GM19324 (cell line): ENCODE measurements around the gene PDILT.

Experiments used
- ATAC-seq: cut with Tn5 transposase; IDR thresholded peaks from one replicate; pipeline ENCODE4 v1.9.1; 2021; ENCODE audit warnings: mild to moderate bottlenecking, moderate library complexity; ENCODE audit not compliant: unreplicated experiment, low FRiP score

Gene PDILT

DNA sequence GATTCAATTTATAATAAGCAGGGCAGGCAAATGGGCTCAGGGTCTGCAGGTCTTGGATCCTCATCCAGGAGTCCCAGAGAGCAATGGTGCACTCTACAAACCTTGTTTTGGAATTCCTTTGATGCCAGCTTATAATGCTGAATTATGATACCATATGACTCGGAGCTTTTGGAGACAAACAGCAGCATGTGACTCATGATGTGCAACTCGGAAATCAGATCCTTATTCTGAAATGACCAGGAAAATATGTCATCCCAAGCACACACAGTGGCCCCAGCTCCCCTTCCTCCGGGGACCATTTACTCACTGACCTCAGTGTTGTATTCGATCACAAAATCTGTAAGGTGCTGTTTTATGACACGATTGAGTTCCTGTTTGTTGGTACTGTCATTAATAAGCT, 31.8 kb downstream of the PDILT start:
- ATAC-seq = no peak

GRCh38 chr16:20369452-20370054, 35.0 kb downstream of the PDILT start:
- no peak for ATAC-seq

DNA sequence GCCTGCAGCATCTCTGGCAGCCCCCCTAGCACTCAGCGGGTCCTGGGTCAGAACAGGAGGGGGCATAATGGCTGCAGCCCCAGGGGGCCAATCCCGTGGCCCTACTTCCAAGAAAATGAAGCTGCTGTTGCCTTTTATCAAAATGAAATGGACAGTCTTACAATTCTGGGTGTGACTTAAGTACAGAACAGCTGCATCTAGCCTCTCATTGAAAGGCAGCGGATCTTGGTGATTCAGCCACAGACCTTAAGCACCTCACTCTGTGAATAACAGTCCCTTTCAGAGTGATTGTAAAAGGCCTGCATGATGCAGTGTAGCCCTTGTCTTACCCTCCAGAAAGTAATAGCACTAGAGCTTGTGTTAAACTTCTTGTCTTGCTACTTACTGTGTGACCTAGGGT, 40.5 kb downstream of the PDILT start:
- ATAC-seq = no peak

DNA sequence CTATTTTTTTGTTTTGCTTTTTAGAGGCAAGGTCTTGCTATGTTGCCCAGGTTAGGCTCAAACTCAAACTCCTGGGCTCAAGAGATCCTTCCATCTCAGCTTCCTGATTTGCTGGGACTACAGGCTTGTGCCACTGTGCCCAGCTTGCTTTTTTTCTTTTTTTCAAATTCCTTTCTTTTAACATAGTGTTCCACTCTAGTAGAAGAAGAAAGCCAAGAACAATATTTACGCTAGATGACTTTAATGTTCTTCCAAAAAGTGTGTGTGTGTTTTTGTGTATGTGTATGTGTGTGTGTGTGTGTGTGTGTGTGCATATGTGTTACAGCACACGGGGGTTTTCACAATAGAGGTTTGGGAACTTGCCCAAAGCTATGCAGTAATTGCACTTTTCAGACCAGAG, 41.3 kb downstream of the PDILT start:
- no peak for ATAC-seq

DNA sequence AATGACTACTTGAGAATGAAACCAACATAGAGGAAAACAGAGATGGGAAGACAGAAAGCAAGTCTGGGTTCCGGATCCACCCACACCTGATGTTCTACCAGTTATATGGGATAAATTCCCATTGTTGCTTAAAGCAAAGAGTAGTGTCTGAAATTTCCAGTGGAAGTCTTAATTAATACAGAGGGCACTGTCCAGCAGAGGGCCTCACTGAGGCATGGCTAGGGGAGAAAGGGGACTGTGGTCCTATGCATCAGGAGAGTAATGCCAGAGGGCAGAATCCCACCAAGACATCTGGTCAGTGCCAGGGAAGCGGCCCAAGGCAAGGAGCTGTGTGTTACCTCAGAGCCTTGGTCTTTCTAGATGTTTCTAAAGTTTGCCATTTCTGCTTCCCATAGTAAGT, 44.5 kb downstream of the PDILT start:
- ATAC-seq = no peak

DNA sequence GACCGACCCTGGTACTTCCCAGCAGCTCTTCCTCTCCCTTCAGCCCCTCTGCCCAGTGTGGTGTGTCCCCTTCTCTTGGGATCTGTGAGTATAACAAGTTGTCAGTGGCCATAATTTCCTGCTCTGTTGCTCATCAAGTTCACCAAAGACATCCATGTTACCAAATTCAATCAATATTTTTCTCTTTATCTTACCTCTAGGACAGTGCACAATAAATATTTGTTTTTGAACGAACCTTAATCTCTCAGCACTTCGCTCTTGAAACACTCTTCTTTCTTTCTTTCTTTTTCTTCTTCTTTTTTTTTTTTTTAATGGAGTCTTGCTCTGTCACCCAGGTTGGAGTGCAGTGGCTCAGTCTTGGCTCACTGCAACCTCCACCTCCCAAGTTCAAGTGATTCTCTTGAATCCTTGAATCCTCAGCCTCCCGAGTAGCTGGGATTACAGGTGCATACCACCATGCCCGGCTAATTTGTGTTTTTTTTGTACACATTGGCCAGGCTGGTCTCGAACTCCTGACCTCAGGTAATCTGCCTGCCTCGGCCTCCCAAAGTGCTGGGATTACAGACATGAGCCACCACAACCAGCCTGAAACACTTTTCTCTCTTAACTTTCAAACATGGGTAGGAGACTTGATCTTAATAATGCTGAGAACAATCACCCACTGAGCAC, 49.3 kb downstream of the PDILT start:
- ATAC-seq = no peak

GRCh38 chr16:20353379-20353778, 51.2 kb downstream of the PDILT start:
- ATAC-seq = no peak

- no peak for ATAC-seq
Measured at GRCh38 chr16:20352615-20353014, 51.9 kb downstream of the PDILT start, which contains the start of gene UMOD. UMOD (minus strand) TSS chr16:20352715; CDS start chr16:20350737, 1,978 bp downstream.

DNA sequence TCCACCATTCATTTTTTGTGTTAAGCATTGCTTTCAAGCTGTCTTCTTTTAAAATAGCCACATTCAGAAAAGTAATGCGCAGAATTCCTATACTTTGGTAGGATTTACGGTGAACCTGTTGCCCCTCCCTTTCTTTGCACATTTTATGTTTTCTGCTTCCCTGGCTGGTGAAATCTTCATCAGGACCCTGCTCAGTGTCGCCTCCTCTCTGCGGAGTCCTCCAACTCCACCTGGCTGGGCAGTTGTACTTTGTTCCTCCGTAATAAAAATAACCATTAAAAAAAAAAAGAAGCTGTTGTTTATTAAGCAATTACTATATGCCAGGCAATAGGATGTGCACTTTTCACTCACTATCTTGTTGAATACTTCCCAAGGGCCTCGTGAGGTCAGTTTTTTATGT, 54.9 kb downstream of the PDILT start:
- ATAC-seq = no peak

- no peak for ATAC-seq
Measured at GRCh38 chr16:20348365-20349185, 56.0 kb downstream of the PDILT start.

GRCh38 chr16:20347666-20348364, 56.7 kb downstream of the PDILT start:
- no peak for ATAC-seq

DNA sequence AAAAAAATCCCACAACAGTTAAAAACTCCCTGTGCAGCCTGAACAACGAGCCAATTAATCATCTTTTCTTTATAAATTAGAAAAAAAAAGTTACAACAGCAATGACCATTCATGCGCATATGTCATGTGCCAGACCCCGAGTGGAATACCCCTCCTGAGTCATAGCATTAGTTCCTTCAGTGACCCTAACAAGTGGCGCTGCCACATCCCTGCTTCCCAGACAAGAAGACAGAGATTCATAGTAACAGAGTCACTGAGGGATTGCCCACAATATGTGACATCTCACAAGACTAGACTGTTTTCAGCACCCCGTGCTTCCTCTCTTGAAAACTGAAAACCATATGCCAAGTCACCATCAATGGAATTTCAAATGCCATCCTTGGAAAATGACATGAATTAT, 59.9 kb downstream of the PDILT start:
- no peak for ATAC-seq

- ATAC-seq = no peak
Measured at GRCh38 chr16:20339744-20340143, 64.8 kb downstream of the PDILT start.

DNA sequence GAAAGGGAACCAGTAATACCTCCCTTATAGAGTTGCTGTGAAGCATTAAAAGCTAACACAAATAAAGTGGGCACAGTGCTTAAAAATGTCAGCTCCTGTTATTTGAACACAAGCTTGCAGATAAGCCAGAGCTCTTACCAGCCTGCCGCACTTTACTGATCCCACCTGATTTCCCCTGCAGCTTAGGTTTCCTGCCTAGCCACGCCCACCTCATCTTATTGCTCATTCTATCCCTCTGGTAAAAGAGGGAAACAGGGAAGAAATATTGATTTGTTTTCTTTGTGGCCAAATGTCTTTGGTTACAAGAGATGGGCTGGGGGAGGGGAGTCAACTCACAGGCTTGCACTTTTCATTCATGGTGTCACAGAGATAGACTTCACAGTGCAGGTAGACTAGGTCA, 67.6 kb downstream of the PDILT start:
- ATAC-seq = no peak

DNA sequence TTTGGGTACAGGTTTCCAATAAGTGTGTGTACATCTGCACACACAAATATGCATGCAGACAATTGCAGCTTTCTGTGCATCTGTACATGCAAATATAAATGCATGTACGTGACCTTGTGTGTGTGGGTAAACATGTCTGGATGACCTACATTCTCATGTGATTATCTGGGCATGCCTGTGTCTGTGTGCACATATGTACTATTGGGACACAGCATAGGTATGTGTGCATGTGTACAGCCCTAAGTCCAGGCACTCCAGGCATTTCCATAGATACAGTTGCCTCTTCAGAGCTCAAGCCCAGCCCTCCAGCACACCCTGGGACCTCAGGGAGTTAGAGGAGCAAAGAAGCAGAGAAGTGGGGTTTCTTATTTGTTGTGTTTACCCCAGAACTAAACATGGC, 70.1 kb downstream of the PDILT start:
- no peak for ATAC-seq

DNA sequence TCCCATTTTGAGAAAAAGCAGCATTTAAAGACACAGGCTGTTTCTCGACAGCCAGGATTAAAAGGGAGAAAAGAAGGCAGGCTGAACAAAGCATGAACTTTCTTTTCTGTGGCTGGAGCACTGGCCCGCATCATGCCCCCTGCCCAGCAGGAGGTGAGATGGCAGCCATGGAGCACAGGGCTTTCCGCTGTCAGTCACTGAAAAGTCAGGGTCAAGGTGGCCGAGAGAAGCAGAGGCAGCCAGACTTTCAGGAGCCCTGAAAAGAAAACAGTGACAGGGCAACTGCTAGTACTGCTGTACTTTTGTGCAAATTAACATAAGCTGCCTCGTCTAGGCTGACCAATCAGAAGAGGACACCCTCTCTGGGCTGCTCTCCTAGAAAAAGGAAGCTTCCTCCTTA, 71.4 kb downstream of the PDILT start:
- no peak for ATAC-seq

DNA sequence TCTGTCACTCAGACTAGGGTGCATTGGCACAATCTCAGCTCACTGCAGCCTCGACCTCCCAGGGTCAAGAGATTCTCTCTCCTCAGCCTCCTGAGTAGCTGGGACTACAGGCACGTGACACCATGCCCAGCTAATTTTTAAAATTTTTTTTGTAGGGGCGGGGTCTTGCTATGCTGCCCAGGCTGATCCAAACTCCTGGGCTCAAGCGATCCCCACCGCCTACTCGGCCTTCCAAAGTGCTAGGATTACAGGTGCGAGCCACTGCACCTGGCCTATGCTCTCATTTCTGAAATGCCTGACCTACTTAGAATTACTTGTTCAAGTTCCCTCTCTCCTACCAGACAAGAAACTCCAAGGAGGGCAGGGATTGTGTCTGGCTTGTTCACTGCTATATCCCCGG, 72.1 kb downstream of the PDILT start:
- no peak for ATAC-seq

DNA sequence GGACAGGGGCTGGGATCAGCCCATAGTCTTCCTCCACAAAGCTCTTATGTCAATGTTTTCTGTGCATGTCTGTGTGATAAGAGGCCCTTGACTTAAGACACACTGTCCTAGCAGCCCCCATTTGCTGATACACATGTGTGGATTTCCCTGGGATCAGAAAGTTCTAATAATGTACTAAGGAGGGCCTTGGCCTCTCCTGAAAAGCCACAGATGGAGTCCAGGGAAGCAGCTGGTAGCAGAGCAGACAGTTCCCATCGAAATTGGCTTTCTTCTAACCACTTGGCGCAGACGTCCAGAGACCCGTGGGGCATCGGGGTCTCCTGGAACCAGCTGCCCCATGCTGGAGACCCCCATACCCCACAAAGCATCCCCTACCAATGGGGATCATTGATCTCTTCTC, 72.9 kb downstream of the PDILT start:
- no peak for ATAC-seq

DNA sequence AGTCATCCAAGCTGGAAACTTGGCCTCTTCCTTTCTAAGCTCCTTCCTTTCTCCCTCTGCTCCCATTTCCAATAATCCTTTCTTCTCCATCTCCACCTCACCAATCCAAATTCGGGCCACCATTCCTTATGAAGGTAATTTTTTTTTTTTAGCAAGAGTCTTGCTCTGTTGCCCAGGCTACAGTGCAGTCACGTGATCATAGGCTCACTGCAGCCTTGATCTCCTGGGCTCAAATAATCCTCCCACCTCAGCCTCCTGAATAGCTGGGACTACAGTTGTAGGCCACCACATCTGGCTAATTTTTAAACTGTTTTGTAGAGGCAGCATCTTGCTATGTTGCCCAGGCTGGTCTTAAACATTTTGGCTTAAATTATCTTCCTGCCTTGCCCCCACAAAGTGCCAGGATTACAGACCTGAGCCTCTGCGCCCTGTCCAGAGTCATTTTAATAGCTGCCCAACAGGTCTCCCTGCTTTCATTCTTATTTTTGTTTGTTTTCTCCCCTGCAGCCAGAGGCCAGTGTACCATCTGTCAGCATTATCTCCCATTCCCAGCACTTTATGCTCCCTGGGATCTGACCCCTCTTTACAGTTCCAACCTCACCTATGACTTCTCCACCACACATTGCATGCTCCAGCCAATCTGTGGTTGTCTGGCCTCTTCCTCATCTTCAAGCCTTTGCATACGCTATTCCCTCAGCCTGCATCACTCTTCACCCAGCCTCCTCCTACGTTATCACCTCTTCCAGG, 75.0 kb downstream of the PDILT start:
- no peak for ATAC-seq

DNA sequence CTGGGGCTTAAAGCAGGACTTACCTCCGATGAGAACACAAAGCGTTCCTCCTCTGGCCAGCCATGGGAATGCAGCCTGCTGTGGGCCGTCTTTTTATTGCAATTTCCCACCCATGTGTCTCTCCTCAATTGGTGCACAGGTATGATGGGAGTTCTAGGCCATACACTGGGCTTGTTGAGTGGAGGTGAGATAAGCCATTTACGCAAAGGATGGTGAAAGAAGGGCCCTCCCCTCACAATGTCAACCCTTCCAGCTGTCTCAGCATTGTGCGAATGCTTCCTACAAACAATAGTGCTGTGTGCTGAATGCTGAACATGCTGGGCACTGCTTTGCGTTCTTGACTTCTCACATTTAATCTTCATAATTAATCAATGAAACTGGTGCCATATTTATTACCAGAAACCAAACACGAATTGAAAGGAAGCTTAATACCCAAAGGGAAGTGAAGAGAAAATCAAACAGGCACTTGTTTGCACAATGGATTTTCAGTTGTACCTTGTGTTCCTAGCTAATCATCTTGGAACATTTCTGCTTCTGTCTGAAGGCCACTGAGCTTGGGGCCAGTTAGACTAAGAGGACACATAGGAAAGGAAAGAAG, 77.0 kb downstream of the PDILT start, which contains the start of gene GP2:
TSS of gene GP2 (minus strand) at position 70 of the 598 bp plus-strand sequence. CDS start 1,082 bp downstream, outside the sequence.
- no peak for ATAC-seq
